GM12878 (cell line): ENCODE measurements around the gene SIM1. TPM values are rescaled to one million over a fixed set of nuclear protein-coding genes. Genes with fewer than 3 reads are reported as not detected.

Source experiments
- ATAC-seq: fragments of 200-7000 bp; cut with Tn5 transposase; 3 replicates; pipeline ENCODE4 v1.9.1; 2020; ENCODE audit warnings: mild to moderate bottlenecking, moderate library complexity
- BruUV-seq: library from RNA; stranded (reverse); fragments of 400-500 nt; replicated peaks from 2 replicates; lab custom pipeline; 2021; lab: Mats Ljungman, UMichigan
- CTCF ChIA-PET: fragments of 300-600 bp; sonication (Branson Sonifier 250); formaldehyde crosslinking; extraction: SDS; loops from one replicate; lab custom pipeline; 2021; ENCODE audit warnings: inconsistent platforms; lab: Yijun Ruan, JAX
- POLR2A ChIA-PET: fragments of 350-600 bp; formaldehyde crosslinking; extraction: SDS; loops from one replicate; lab custom pipeline; 2021; ENCODE audit warnings: inconsistent platforms; lab: Charles Lee
- RAD21 ChIA-PET: fragments of 300-600 bp; sonication (Branson Sonifier 250); formaldehyde crosslinking; loops from one replicate; lab custom pipeline; 2023; ENCODE audit warnings: antibody characterized with exemption; ENCODE audit not compliant: unreplicated experiment; lab: Charles Lee
- SMC1A ChIA-PET: fragments of 300-600 bp; sonication (Branson Sonifier 250); formaldehyde crosslinking; loops from one replicate; lab custom pipeline; 2023; ENCODE audit not compliant: unreplicated experiment, uncharacterized antibody; lab: Charles Lee
- DNase-seq: peaks from one replicate; pipeline ENCODE4 v3.0.0-alpha.2; 2011; ENCODE audit warnings: low read depth, low spot score
- FAIRE-seq: peaks from 3 replicates; lab custom pipeline; 2011; peaks lifted over from hg19 to GRCh38; lab: Jason Lieb, UNC
- H2AFZ ChIP-seq: 2 replicates; pipeline ENCODE4 v1.6.0; 2011; ENCODE audit warnings: low read depth, low read length, control low read depth; ENCODE audit not compliant: control insufficient read depth
- H3K27ac ChIP-seq: 2 replicates; pipeline ENCODE4 v1.5.1; 2011; ENCODE audit warnings: control low read depth; ENCODE audit not compliant: control insufficient read depth, insufficient read depth
- H3K27me3 ChIP-seq, 2 experiments: replicated peaks in 1 of 2; 2 replicates each; pipeline versions ENCODE4 v1.6.0 to v1.6.1; 2011; ENCODE audit warnings: low read length in 1 of 2; ENCODE audit not compliant: control insufficient read depth in 2 of 2, insufficient read depth in 2 of 2
- H3K36me3 ChIP-seq, 2 experiments: 2 replicates each; pipeline ENCODE4 v1.5.1; 2011; ENCODE audit warnings: low read length in 1 of 2; ENCODE audit not compliant: control insufficient read depth in 2 of 2, insufficient read depth in 2 of 2
- H3K4me1 ChIP-seq: 2 replicates; pipeline ENCODE4 v1.6.1; 2011; ENCODE audit warnings: mild to moderate bottlenecking, low read length, moderate library complexity, mixed read lengths; ENCODE audit not compliant: control insufficient read depth, insufficient read depth
- H3K4me2 ChIP-seq: 2 replicates; pipeline ENCODE4 v1.6.0; 2011; ENCODE audit warnings: control low read depth; ENCODE audit not compliant: control insufficient read depth, insufficient read depth
- H3K4me3 ChIP-seq: fragments of 200-600 bp; sonication (generic); 2 replicates; pipeline ENCODE4 v1.5.1; 2016
- H3K79me2 ChIP-seq: 2 replicates; pipeline ENCODE4 v1.6.0; 2011; ENCODE audit warnings: low read length; ENCODE audit not compliant: control insufficient read depth, insufficient read depth
- H3K9ac ChIP-seq: 2 replicates; pipeline ENCODE4 v1.8.0; 2011; ENCODE audit warnings: low read length, control low read depth, mixed read lengths; ENCODE audit not compliant: control insufficient read depth, insufficient read depth
- H3K9me3 ChIP-seq: replicated peaks from 3 replicates; pipeline ENCODE4 v1.5.1; 2011; ENCODE audit warnings: mild to moderate bottlenecking, low read length; ENCODE audit not compliant: control insufficient read depth, insufficient read depth
- H4K20me1 ChIP-seq: 2 replicates; pipeline ENCODE4 v1.6.0; 2011; ENCODE audit not compliant: control insufficient read depth, insufficient read depth
- BHLHE40 ChIP-seq, 2 experiments: fragments of 450-650 bp in 1 of 2; IDR thresholded peaks; 2 replicates each; pipeline ENCODE4 v1.6.1; 2011 to 2017; ENCODE audit warnings: low read depth in 2 of 2, borderline replicate concordance in 1 of 2, improper control_type of control experiment in 1 of 2, low read length in 1 of 2, mild to moderate bottlenecking in 1 of 2
- CBX5 ChIP-seq: sonication (generic); IDR thresholded peaks from 2 replicates; pipeline ENCODE4 v1.6.1; 2016; ENCODE audit warnings: low read depth, moderate library complexity, mild to moderate bottlenecking, inconsistent platforms
- NFXL1 ChIP-seq: fragments of 450-650 bp; IDR thresholded peaks from 2 replicates; pipeline ENCODE4 v1.6.1; 2017; ENCODE audit warnings: antibody characterized with exemption, mild to moderate bottlenecking, borderline replicate concordance
- RAD21 ChIP-seq: IDR thresholded peaks from 2 replicates; pipeline ENCODE4 v1.6.1; 2011; ENCODE audit warnings: mild to moderate bottlenecking, low read depth, low read length, moderate library complexity; ENCODE audit not compliant: insufficient read depth
- SMAD1 ChIP-seq: fragments of 450-650 bp; IDR thresholded peaks from 2 replicates; pipeline ENCODE4 v1.6.1; 2018; ENCODE audit warnings: mild to moderate bottlenecking, low read depth; ENCODE audit not compliant: partially characterized antibody
- STAT1 ChIP-seq: fragments of 450-650 bp; conservative IDR thresholded peaks from 2 replicates; pipeline ENCODE4 v1.6.1; 2014; ENCODE audit warnings: antibody characterized with exemption, mild to moderate bottlenecking
- ZBED1 ChIP-seq: IDR thresholded peaks from 2 replicates; pipeline ENCODE4 v1.6.1; 2016; ENCODE audit warnings: borderline replicate concordance
- ZNF217 ChIP-seq: fragments of 450-650 bp; IDR thresholded peaks from 2 replicates; pipeline ENCODE4 v1.6.1; 2017; ENCODE audit warnings: antibody characterized with exemption, mild to moderate bottlenecking
- WGBS: methylation state at CpG from one replicate; pipeline ENCODE4 v1.1.6; 2016; ENCODE audit warnings: low lambda C conversion rate; ENCODE audit not compliant: insufficient replicate concordance, insufficient coverage; ENCODE audit errors: missing lambda C conversion rate; 5-methylcytosine and 5-hydroxymethylcytosine counted together
- in situ Hi-C: fragments of 300-500 bp; cut with MboI; formaldehyde crosslinking; loops from 9 replicates; pipeline ENCODE4 v1.14.3; 2018; ENCODE audit warnings: mixed read lengths
- intact Hi-C: fragments of 100-400 bp; cut with micrococcal nuclease; formaldehyde crosslinking; loops from one replicate; pipeline ENCODE4 v1.14.2; 2022; ENCODE audit not compliant: unreplicated experiment
- polyA plus RNA-seq, 11 experiments: library from polyadenylated mRNA; depleted of rRNA in 4 of 11; unstranded in 6 of 11; stranded (reverse) in 5 of 11; fragments of >200 nt; fragmentation: Nextera tagmentation in 4 of 11; fragmentation: Illumina TruSeq in 1 of 11; extraction: Ambion mirVana in 4 of 11; extraction: Trizol in 1 of 11; gene quantifications; 1 replicate in 1 of 11; 2 replicates in 10 of 11; pipeline versions ENCODE4 v1.2.1 to v1.2.3, GENCODE V29; 2011 to 2016; ENCODE audit warnings: inconsistent platforms in 2 of 11, missing spikeins in 2 of 11, low read depth in 1 of 11
- total RNA-seq, 4 experiments: library from RNA; depleted of rRNA in 3 of 4; stranded (reverse); fragments of >200 nt in 3 of 4; fragmentation: Illumina TruSeq in 1 of 4; extraction: Trizol in 1 of 4; gene quantifications; 2 replicates each; pipeline versions ENCODE4 v1.2.1 to v1.2.3, GENCODE V29; 2013 to 2021
- TF ChIP-seq, protein P1 (sequence below): fragments of 450-650 bp; IDR thresholded peaks from 2 replicates; pipeline ENCODE4 v1.6.1; 2017; ENCODE audit warnings: low read depth, mild to moderate bottlenecking, moderate library complexity

Gene SIM1
- total and polyA plus RNA-seq, 10 of the 15 experiments (the other 5 are each of a cell fraction or from before 2014, with no cell fraction given), result not detected

DNA sequence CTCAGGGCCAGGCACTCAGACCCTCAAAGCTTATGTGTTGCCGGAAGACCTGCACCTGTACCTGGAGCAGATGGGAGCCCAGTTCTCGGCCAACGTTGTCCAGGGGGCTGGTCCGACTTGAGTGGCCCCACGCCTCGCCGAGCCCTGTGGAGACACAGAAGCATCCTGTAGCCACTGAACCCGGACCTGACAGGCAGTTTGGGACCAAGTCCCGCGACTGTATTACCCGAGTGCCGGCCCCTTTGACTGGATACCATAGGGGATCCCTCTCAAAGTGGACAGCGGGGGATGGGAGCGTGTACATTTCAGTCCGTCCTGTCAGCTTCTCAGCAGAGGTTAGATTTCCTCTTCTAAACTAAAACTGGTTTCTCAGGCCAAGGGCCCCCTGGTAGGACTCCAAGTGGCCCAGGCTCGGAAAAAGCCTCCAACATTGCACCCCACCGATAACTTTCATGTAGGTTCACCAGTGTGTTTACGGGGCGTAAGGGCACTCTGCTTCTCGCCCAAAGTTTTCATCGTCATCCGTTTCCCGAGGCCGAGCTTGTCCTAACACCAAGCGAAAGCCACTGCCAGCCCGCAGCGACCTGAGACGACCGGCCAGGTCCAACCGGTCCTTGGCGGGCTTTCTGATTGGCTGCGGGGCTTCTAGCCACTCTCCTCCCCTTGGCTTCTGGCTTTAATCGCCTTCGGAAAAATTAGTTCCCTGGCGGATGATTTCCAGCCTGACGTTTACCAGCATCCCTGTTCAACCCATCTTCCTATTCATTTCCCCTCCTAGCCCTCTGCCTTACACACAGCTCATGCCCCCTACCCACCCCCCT lies 10.8 kb downstream of the SIM1 start:
- no peak; the same call in 2 of the 3 replicates for ATAC-seq
- SMC1A ChIA-PET, result no interaction called here
- Histone ChIP-seq H3K27ac (no peak overlapping the region), H3K9ac (no peak overlapping the region)
- in situ Hi-C loops, result no loop called here
- no peak for TF ChIP-seq ZNF217
- TF ChIP-seq, protein P1, sequence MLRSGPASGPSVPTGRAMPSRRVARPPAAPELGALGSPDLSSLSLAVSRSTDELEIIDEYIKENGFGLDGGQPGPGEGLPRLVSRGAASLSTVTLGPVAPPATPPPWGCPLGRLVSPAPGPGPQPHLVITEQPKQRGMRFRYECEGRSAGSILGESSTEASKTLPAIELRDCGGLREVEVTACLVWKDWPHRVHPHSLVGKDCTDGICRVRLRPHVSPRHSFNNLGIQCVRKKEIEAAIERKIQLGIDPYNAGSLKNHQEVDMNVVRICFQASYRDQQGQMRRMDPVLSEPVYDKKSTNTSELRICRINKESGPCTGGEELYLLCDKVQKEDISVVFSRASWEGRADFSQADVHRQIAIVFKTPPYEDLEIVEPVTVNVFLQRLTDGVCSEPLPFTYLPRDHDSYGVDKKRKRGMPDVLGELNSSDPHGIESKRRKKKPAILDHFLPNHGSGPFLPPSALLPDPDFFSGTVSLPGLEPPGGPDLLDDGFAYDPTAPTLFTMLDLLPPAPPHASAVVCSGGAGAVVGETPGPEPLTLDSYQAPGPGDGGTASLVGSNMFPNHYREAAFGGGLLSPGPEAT, result no peak
- no peak for TF ChIP-seq NFXL1
- no peak for TF ChIP-seq STAT1
- TF ChIP-seq ZBED1, result no peak
- TF ChIP-seq RAD21, result no peak
- no peak for TF ChIP-seq CBX5
- TF ChIP-seq SMAD1, result no peak
- no peak for TF ChIP-seq BHLHE40 (IDR thresholded peaks at IDR 0.05; ENCODE audit: borderline replicate concordance in 1 of 2, low read depth in 2 of 2, low read length in 1 of 2)
- TF ChIP-seq, all 136 proteins: peak for 0
- ChIA-PET RAD21 (no interaction called here), CTCF (interaction anchor here (0.6 to 0.9 kb wide), 2 partner anchors 325 to 624 kb away, joined by 3 to 4 read pairs; no protein-coding TSS in a partner anchor), POLR2A (interaction anchor here (0.6 kb wide), 1 partner anchor 198 kb away, joined by 4 read pairs; no protein-coding TSS in a partner anchor)
- Histone ChIP-seq H4K20me1 (no peaks in the 10 kb centered on the region), H3K9me3 (peaks cover 3% of the 10 kb centered on the region; the same call in 2 of the 3 replicates), H3K79me2 (no peaks in the 10 kb centered on the region), H3K4me2 (no peak overlapping the region), H3K4me3 (no peak overlapping the region), H3K27me3 (peaks cover 16 to 36% of the 10 kb centered on the region in 2 experiments), H3K4me1 (no peaks in the 10 kb centered on the region), H2AFZ (no peak overlapping the region), H3K36me3 (no peaks in the 10 kb centered on the region)
- WGBS, result 43% methylated on average over 36 of the region's 36 CpGs
- intact Hi-C loops, result no loop called here
- no peak for FAIRE-seq
- DNase-seq, result no peak
- BruUV-seq, result no TSS peak
